OCI-LY7 (cell line): ENCODE measurements around the gene TRMT44. TPM values are rescaled to one million over a fixed set of nuclear protein-coding genes. Genes with fewer than 3 reads are reported as not detected.

Experiments
- BruUV-seq: library from RNA; stranded (reverse); fragments of 400-500 nt; replicated peaks from 2 replicates; lab custom pipeline; 2021; lab: Mats Ljungman, UMichigan
- CTCF ChIA-PET: fragments of 300-600 bp; sonication (Branson Sonifier 250); formaldehyde crosslinking; loops from one replicate; lab custom pipeline; 2022; ENCODE audit warnings: antibody characterized with exemption; ENCODE audit not compliant: unreplicated experiment; lab: Charles Lee
- POLR2A ChIA-PET: fragments of 300-600 bp; sonication (Branson Sonifier 250); formaldehyde crosslinking; loops from one replicate; lab custom pipeline; 2022; ENCODE audit warnings: antibody characterized with exemption; lab: Charles Lee
- DNase-seq: peaks from one replicate; pipeline ENCODE4 v3.0.0-alpha.2; 2015; ENCODE audit warnings: low spot score
- H2AFZ ChIP-seq: fragments of 200-600 bp; sonication (generic), shearing (Covaris generic); 2 replicates; pipeline ENCODE4 v1.6.1; 2014; ENCODE audit warnings: mild to moderate bottlenecking, antibody characterized with exemption, low read length, moderate library complexity
- H3K27ac ChIP-seq: fragments of 200-600 bp; sonication (generic); 2 replicates; pipeline ENCODE4 v1.5.1; 2014; ENCODE audit warnings: mixed run types, low read depth, mild to moderate bottlenecking, moderate library complexity, low read length, inconsistent platforms; ENCODE audit not compliant: poor library complexity, severe bottlenecking
- H3K36me3 ChIP-seq: fragments of 200-600 bp; sonication (generic); 2 replicates; pipeline ENCODE4 v1.6.1; 2014; ENCODE audit warnings: mild to moderate bottlenecking, antibody characterized with exemption, low read length, moderate library complexity, mixed read lengths; ENCODE audit not compliant: insufficient read depth
- H3K4me1 ChIP-seq: fragments of 200-600 bp; sonication (generic); 2 replicates; pipeline ENCODE4 v1.5.1; 2014; ENCODE audit warnings: mild to moderate bottlenecking, low read length; ENCODE audit not compliant: insufficient read depth, poor library complexity, severe bottlenecking
- H3K4me2 ChIP-seq: fragments of 200-600 bp; sonication (generic); 2 replicates; pipeline ENCODE4 v1.6.1; 2014; ENCODE audit warnings: mild to moderate bottlenecking, low read length
- H3K4me3 ChIP-seq: fragments of 200-600 bp; sonication (generic); 2 replicates; pipeline ENCODE4 v1.5.1; 2014; ENCODE audit warnings: mild to moderate bottlenecking, low read depth, low read length; ENCODE audit not compliant: poor library complexity, severe bottlenecking
- H3K79me2 ChIP-seq: fragments of 200-600 bp; sonication (generic); 2 replicates; pipeline ENCODE4 v1.6.1; 2016; ENCODE audit warnings: low read depth, mild to moderate bottlenecking, low read length, moderate library complexity, mixed read lengths; ENCODE audit not compliant: insufficient read depth
- H3K9me2 ChIP-seq: fragments of 200-600 bp; sonication (generic); 2 replicates; pipeline ENCODE4 v1.6.1; 2016; ENCODE audit warnings: mild to moderate bottlenecking, low read length, mixed read lengths; ENCODE audit not compliant: insufficient read depth
- H3K9me3 ChIP-seq: fragments of 200-600 bp; sonication (generic); 2 replicates; pipeline ENCODE4 v1.6.1; 2014; ENCODE audit warnings: mild to moderate bottlenecking, mixed run types, low read length, mixed read lengths
- H4K20me1 ChIP-seq: fragments of 200-600 bp; sonication (generic); 2 replicates; pipeline ENCODE4 v1.6.1; 2014; ENCODE audit warnings: mild to moderate bottlenecking, antibody characterized with exemption, low read length, moderate library complexity, mixed read lengths; ENCODE audit not compliant: insufficient read depth
- EZH2phosphoT487 ChIP-seq: fragments of 200-600 bp; sonication (generic); IDR thresholded peaks from 2 replicates; pipeline ENCODE4 v1.6.1; 2018; ENCODE audit warnings: low read depth, borderline replicate concordance, mild to moderate bottlenecking, mixed run types, antibody characterized with exemption, low read length, moderate library complexity, mixed read lengths
- intact Hi-C: fragments of 100-400 bp; cut with micrococcal nuclease; formaldehyde crosslinking; loops from one replicate; pipeline ENCODE4 v1.10.0; 2022; ENCODE audit not compliant: unreplicated experiment
- total RNA-seq, 2 experiments: library from RNA; depleted of rRNA in 1 of 2; stranded (reverse); fragments of >200 nt in 1 of 2; shearing (Covaris generic) in 1 of 2; gene quantifications; 2 replicates each; pipeline ENCODE4 v1.2.3, GENCODE V29; 2014 to 2022
- TF ChIP-seq, protein P1 (sequence below): fragments of 200-600 bp; sonication (generic); conservative IDR thresholded peaks from 2 replicates; pipeline ENCODE4 v1.5.1; 2014; ENCODE audit warnings: mild to moderate bottlenecking, antibody characterized with exemption, low read length, moderate library complexity, mixed read lengths

TRMT44 gene
- total RNA-seq, 2 experiments from 2014 or later: 23.0 to 28.3 TPM

DNA sequence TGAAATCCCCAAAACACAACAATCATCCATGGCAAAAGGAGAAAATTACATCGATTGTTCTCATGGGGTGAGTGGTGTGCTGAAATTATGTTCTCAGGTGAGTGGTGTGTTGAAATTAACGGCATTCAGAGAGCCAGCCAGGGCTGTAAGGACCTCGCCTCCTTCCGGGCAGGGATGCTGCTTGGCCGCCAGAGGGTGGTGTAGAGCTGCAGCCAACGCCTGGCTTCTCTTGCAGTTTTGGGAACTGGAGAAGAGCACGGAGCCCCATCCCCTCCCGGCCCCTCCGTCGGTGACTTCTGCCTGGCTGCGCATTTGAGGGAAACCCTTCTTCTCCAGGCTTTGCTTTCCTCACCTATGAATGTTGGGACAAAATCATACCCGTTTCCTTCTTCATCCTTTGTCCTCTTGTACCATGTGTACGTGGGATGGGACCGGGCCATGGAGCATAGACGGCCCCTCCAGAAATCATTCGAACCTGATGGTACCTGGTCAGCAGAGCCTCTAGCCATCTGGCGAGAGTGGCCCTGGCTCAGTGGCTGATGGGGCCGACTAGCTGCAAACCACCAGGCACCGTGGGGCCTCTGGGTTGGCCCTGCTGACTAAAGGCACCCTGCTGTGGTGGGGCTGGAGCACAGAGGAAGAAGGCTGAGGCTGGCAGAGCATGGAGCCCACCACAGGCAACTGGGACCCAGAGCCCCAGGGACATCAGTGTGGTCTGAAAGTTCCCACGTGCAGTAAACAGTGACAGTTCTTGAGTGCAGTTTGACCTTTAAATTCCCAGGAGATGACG lies 28.4 kb downstream of the TRMT44 start:
- no peaks in the 10 kb centered on the region for H3K9me2 ChIP-seq
- no TSS peak for BruUV-seq

DNA sequence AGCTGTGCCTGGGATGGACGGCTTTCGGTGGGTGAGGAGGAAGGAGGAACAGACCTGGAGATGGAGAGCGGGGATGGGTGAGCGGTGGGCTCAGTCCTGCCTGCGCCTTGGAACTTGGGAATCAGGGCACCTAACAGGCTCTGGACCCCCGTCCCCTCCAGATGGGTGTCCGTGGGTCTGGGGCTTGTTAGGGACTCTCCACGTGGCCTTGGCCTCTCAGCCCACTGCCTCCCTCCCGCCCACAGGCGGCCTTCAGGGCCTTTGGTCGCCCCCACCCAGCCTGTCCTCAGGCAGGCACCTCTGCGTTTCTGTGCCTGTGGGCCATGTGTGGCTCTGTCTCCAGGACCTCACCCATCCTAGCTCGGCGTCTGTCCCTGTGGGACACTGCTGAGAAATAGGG lies 29.0 kb downstream of the TRMT44 start:
- H3K4me1 ChIP-seq: no peaks in the 10 kb centered on the region
- H3K27ac ChIP-seq: no peak overlapping the region
- ChIA-PET CTCF (no interaction called here), POLR2A (no interaction called here)
- TF ChIP-seq, protein P1, sequence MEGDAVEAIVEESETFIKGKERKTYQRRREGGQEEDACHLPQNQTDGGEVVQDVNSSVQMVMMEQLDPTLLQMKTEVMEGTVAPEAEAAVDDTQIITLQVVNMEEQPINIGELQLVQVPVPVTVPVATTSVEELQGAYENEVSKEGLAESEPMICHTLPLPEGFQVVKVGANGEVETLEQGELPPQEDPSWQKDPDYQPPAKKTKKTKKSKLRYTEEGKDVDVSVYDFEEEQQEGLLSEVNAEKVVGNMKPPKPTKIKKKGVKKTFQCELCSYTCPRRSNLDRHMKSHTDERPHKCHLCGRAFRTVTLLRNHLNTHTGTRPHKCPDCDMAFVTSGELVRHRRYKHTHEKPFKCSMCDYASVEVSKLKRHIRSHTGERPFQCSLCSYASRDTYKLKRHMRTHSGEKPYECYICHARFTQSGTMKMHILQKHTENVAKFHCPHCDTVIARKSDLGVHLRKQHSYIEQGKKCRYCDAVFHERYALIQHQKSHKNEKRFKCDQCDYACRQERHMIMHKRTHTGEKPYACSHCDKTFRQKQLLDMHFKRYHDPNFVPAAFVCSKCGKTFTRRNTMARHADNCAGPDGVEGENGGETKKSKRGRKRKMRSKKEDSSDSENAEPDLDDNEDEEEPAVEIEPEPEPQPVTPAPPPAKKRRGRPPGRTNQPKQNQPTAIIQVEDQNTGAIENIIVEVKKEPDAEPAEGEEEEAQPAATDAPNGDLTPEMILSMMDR: no peak
- no peak for TF ChIP-seq EZH2phosphoT487
- no peaks in the 10 kb centered on the region for H3K9me2 ChIP-seq
- H3K36me3 ChIP-seq: peaks cover 39% of the 10 kb centered on the region; the same call in 1 of the 2 replicates
- intact Hi-C loops: no loop called here
- no peak for DNase-seq
- no peak overlapping the region for H3K4me3 ChIP-seq
- H4K20me1 ChIP-seq: no peaks in the 10 kb centered on the region
- H3K9me3 ChIP-seq: no peaks in the 10 kb centered on the region
- H2AFZ ChIP-seq: no peak overlapping the region
- no TSS peak for BruUV-seq
- no peaks in the 10 kb centered on the region for H3K79me2 ChIP-seq
- H3K4me2 ChIP-seq: no peak overlapping the region

More for the DNA sequence above, 28.4 kb downstream of the TRMT44 start:
- H3K36me3 ChIP-seq: peaks cover 44% of the 10 kb centered on the region; the same call in 1 of the 2 replicates
- H3K9me3 ChIP-seq: no peaks in the 10 kb centered on the region
- no peaks in the 10 kb centered on the region for H3K4me1 ChIP-seq
- CTCF ChIA-PET: no interaction called here
- no peak overlapping the region for H3K4me3 ChIP-seq
- H3K79me2 ChIP-seq: no peaks in the 10 kb centered on the region
- POLR2A ChIA-PET: no interaction called here
- peak; percentile 61 for DNase-seq
- intact Hi-C loops: loop anchor here (1.0 kb wide), 2 partner anchors 117 to 125 kb away; no protein-coding TSS in a partner anchor
- TF ChIP-seq, protein P1: peak; percentile 95
- no peak for TF ChIP-seq EZH2phosphoT487
- H3K27ac ChIP-seq: no peak overlapping the region
- no peaks in the 10 kb centered on the region for H4K20me1 ChIP-seq
- H3K4me2 ChIP-seq: no peak overlapping the region
- H2AFZ ChIP-seq: no peak overlapping the region

DNA sequence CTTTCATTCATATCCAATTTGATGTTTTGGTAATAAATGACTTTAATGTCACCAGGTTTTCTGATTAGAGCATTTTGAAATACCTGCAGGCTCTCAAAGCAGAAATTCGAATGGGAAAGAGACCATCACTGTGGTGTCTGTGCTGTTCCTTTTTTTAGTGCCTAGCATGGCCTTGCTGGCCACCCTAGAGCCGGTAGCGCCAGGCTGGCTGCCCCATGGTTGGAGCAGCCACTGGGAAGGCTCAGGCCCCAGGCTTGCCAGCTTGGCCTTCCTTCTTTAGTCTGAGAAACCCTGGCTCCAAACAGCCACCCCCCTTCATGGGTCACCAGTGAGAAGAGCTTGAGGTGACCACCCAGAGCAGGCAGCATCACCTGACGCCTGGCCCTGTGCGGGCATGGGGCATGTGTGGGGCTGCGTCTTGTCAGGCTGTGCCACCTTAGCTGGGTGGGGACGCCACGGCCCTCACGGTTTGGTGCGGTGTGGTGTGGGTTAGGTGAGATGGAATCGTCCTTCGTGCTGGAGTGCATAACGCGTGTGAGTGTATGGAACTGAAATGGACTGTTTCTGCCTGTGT lies 30.0 kb downstream of the TRMT44 start:
- no peaks in the 10 kb centered on the region for H3K9me3 ChIP-seq
- H3K27ac ChIP-seq: no peak overlapping the region
- H3K4me2 ChIP-seq: no peak overlapping the region
- TF ChIP-seq, protein P1: no peak
- no peak for TF ChIP-seq EZH2phosphoT487
- no peaks in the 10 kb centered on the region for H3K9me2 ChIP-seq
- intact Hi-C loops: no loop called here
- H2AFZ ChIP-seq: no peak overlapping the region
- no peaks in the 10 kb centered on the region for H3K79me2 ChIP-seq
- no peaks in the 10 kb centered on the region for H4K20me1 ChIP-seq
- no TSS peak for BruUV-seq
- DNase-seq: no peak
- no peak overlapping the region for H3K4me3 ChIP-seq
- peaks cover 39% of the 10 kb centered on the region; the same call in 1 of the 2 replicates for H3K36me3 ChIP-seq
- ChIA-PET POLR2A (no interaction called here), CTCF (no interaction called here)
- H3K4me1 ChIP-seq: no peaks in the 10 kb centered on the region
